HFF-Myc (cell line): Measurements from ENCODE around the gene NLRP10.

Source experiments
- DNase-seq: peaks from one replicate; pipeline ENCODE4 v3.0.0-alpha.2; 2011; ENCODE audit warnings: low read depth; ENCODE audit errors: extremely low read depth
- H3K4me3 ChIP-seq: replicated peaks from 2 replicates; pipeline ENCODE4 v1.5.1; 2011; ENCODE audit warnings: low read depth, mild to moderate bottlenecking, control low read depth, low read length
- CTCF ChIP-seq: IDR thresholded peaks from 2 replicates; pipeline ENCODE4 v1.5.1; 2012; ENCODE audit warnings: mild to moderate bottlenecking, low read depth, low read length, control low read depth; ENCODE audit errors: missing control alignments

NLRP10 gene

GRCh38 chr11:8006349-8006977 is 41.2 kb upstream of the NLRP10 start:
- H3K4me3 ChIP-seq, result no peak overlapping the region
- peak; percentile 89 for TF ChIP-seq CTCF
- no peak for DNase-seq

- no peak for TF ChIP-seq CTCF
- DNase-seq, result no peak
- H3K4me3 ChIP-seq, result no peak overlapping the region
Observed at GRCh38 chr11:8005556-8005955, 40.3 kb upstream of the NLRP10 start.

- DNase-seq, result no peak
- no peak for TF ChIP-seq CTCF
- H3K4me3 ChIP-seq, result no peak overlapping the region
Observed at GRCh38 chr11:8004008-8004407, 38.8 kb upstream of the NLRP10 start.

- no peak for DNase-seq
- no peak overlapping the region for H3K4me3 ChIP-seq
- no peak for TF ChIP-seq CTCF
Observed at GRCh38 chr11:8003187-8003586, 37.9 kb upstream of the NLRP10 start.

- H3K4me3 ChIP-seq, result no peak overlapping the region
- no peak for TF ChIP-seq CTCF
- no peak for DNase-seq
Observed at GRCh38 chr11:8002676-8003075, 37.4 kb upstream of the NLRP10 start.

GRCh38 chr11:8000390-8000789 is 35.1 kb upstream of the NLRP10 start:
- no peak overlapping the region for H3K4me3 ChIP-seq
- no peak for TF ChIP-seq CTCF
- no peak for DNase-seq

GRCh38 chr11:7999795-8000194 is 34.5 kb upstream of the NLRP10 start:
- no peak overlapping the region for H3K4me3 ChIP-seq
- DNase-seq, result no peak
- no peak for TF ChIP-seq CTCF
